Measurements from ENCODE around the gene GALNT18. TPM values are rescaled to one million over a fixed set of nuclear protein-coding genes. Genes with fewer than 3 reads are reported as not detected.

GALNT18 gene
- polyA plus RNA-seq, 6 donors from 2014 or later, result not detected

GRCh38 chr11:11384829-11385228 lies 237.0 kb downstream of the GALNT18 start:
- Mint-ChIP-seq H3K27ac (no peak overlapping the region), H3K27me3 (peaks cover 5 to 19% (median 13%) of the 10 kb centered on the region in 3 donors), H3K4me3 (no peak overlapping the region), H3K9me3 (peaks cover 0 to 4% (median 0%) of the 10 kb centered on the region in 7 donors), H3K4me1 (no peaks in the 10 kb centered on the region), H3K36me3 (no peaks in the 10 kb centered on the region)
- ATAC-seq (ENCODE audit: low read depth in 2 of 2), result no peak
- no peak for DNase-seq

- Mint-ChIP-seq H3K27me3 (peaks cover 0 to 17% (median 8%) of the 10 kb centered on the region in 3 donors), H3K27ac (no peak overlapping the region), H3K4me3 (peak overlapping the region in 1 of 8 donors; percentile 38), H3K9me3 (peaks cover 0 to 4% (median 0%) of the 10 kb centered on the region in 7 donors), H3K4me1 (no peaks in the 10 kb centered on the region), H3K36me3 (no peaks in the 10 kb centered on the region)
- ATAC-seq (ENCODE audit: low read depth in 2 of 2) (no peak), DNase-seq (no peak)
These were observed 237.8 kb downstream of the GALNT18 start for GRCh38 chr11:11383995-11384394.

GRCh38 chr11:11382858-11383532 lies 238.8 kb downstream of the GALNT18 start:
- Mint-ChIP-seq H3K27ac (no peak overlapping the region), H3K9me3 (peaks cover 0 to 4% (median 0%) of the 10 kb centered on the region in 7 donors), H3K4me3 (no peak overlapping the region), H3K27me3 (peaks cover 0 to 8% (median 4%) of the 10 kb centered on the region in 3 donors), H3K36me3 (no peaks in the 10 kb centered on the region), H3K4me1 (no peaks in the 10 kb centered on the region)
- DNase-seq, result no peak
- no peak for ATAC-seq (ENCODE audit: low read depth in 2 of 2)

DNA sequence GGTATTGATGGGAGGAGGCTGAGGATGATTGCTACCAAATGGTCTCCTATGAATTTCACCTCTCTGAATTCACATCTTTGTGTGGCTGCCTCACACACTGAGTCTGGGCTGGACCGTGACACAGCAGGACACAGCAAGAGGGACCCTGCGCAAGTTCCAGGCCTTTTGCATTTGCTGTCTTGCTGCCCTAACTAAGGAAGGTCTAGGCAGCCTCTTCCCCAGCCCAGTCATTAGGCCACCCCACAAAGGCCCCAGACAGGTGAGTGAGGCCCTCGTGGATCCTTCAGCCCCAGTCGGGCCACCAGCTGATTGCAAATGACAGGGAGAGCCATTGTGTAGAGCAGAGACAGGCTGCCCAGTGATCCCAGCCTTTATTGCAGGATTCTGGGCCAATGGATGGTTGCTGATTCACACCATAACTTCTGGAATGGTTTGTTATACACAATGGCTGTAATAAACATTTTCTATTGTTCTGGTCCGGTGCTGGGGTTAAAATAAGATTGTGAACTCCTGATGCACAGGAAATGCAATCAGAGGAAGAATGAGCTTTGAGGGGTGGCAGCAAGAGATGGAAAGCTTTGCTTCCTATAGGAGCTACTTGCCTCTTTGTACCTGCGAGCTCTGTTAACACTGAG lies 240.2 kb downstream of the GALNT18 start:
- Mint-ChIP-seq H3K27me3 (peaks cover 0 to 4% (median 0%) of the 10 kb centered on the region in 3 donors), H3K36me3 (no peaks in the 10 kb centered on the region), H3K4me3 (no peak overlapping the region), H3K9me3 (peaks cover 0 to 4% (median 0%) of the 10 kb centered on the region in 7 donors), H3K4me1 (no peaks in the 10 kb centered on the region), H3K27ac (no peak overlapping the region)
- ATAC-seq (ENCODE audit: low read depth in 2 of 2), result no peak
- no peak for DNase-seq

DNA sequence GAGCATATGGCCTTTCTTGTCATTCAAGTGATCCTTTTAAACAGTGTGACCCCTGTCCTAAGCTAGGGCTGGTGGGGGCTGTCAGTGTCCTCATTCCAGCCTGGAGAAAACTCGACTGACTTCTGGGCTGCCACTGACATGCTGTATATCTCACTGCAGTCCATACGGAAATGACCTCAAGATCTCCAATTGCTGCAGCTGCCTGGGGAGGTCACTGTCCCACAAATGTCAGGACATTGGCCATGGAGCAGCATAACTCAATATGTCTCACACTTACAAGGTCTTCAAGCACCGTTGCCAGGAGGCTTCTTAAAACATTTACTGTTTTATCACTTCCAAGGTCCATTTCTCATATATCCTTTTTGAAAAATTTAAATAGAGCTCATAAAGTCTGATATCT lies 240.9 kb downstream of the GALNT18 start:
- Mint-ChIP-seq H3K27me3 (peaks cover 0 to 4% (median 0%) of the 10 kb centered on the region in 3 donors), H3K4me3 (no peak overlapping the region), H3K4me1 (no peaks in the 10 kb centered on the region), H3K36me3 (no peaks in the 10 kb centered on the region), H3K27ac (no peak overlapping the region), H3K9me3 (peaks cover 0 to 4% (median 0%) of the 10 kb centered on the region in 7 donors)
- DNase-seq (no peak), ATAC-seq (ENCODE audit: low read depth in 2 of 2) (no peak)

- H3K27me3 Mint-ChIP-seq, result peaks cover 0 to 4% (median 0%) of the 10 kb centered on the region in 3 donors
- ATAC-seq (ENCODE audit: low read depth in 2 of 2) (no peak), DNase-seq (no peak)
- H3K9me3 Mint-ChIP-seq, result peaks cover 0 to 4% (median 0%) of the 10 kb centered on the region in 7 donors
- H3K4me1 Mint-ChIP-seq, result no peaks in the 10 kb centered on the region
- H3K36me3 Mint-ChIP-seq, result no peaks in the 10 kb centered on the region
- no peak overlapping the region for H3K4me3 Mint-ChIP-seq
- no peak overlapping the region for H3K27ac Mint-ChIP-seq
These were observed 241.5 kb downstream of the GALNT18 start for GRCh38 chr11:11380340-11380739.

DNA sequence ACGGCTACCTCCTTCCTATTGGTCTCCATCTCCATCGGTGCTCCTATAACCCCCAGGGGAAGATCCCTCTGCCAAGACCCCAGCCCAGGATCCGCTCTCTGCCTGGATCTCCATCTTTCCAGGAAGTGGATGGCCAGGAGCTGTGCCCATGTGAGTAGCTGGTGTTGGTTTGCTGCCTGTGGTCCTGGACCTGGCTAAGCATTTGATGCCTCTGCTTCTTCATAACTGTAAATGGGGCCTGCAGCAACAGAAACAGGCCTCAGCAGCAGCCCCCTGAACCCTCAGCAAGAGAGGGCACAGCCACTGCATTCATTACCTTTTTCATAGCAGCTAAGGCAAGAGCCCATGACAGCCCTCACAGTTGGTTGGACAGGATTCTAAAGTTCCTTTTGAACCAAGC lies 242.1 kb downstream of the GALNT18 start:
- H3K4me1 Mint-ChIP-seq, result no peaks in the 10 kb centered on the region

DNA sequence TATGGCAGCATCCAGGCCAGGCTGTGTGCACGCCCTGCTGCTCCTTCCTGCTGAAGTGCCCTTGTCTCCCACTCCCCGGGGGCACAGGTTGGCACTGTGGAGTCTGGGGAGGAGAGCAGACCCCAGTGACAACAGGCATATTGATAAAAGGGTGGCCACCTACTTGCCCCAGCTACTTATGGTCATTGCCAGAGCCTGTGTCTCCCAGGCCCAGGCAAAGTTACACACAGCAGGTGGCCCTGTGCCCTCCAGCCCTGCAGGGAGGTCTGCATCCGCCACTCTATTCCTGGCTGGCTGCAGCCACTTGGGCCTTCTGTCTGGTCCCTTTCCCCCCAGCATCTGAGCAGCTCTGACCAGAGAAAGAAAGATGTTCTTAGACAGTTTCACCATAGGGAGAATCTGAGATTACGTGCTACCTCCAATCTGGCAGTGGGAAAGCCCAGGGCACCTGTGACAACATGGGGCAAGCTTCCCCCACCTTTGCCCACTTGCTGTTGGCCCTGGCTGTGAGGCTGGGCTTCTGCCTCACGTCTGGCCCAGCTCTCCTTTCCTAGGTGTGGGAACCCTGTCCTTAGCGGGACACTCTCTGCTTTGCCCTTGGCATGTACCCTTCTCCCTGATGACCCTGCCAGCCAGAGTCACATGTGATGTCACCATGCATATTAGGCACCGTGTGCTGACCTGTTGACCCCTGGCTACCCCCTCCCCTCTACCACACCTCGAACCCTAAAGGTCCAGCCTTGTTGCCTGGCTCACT lies 243.4 kb downstream of the GALNT18 start:
- Mint-ChIP-seq H3K36me3 (no peaks in the 10 kb centered on the region), H3K27ac (no peak overlapping the region), H3K9me3 (peaks cover 0 to 4% (median 0%) of the 10 kb centered on the region in 7 donors), H3K4me3 (no peak overlapping the region), H3K4me1 (no peaks in the 10 kb centered on the region), H3K27me3 (peaks cover 0 to 6% (median 5%) of the 10 kb centered on the region in 3 donors)
- DNase-seq, result no peak
- ATAC-seq (ENCODE audit: low read depth in 2 of 2), result no peak

More for the DNA sequence above, 242.1 kb downstream of the GALNT18 start:
- peaks cover 0 to 4% (median 0%) of the 10 kb centered on the region in 3 donors for H3K27me3 Mint-ChIP-seq
- no peak overlapping the region for H3K4me3 Mint-ChIP-seq
- H3K27ac Mint-ChIP-seq, result peak overlapping the region in 1 of 6 donors; percentile 33
- no peaks in the 10 kb centered on the region for H3K36me3 Mint-ChIP-seq
- H3K9me3 Mint-ChIP-seq, result peaks cover 0 to 4% (median 0%) of the 10 kb centered on the region in 7 donors
- no peak for DNase-seq
- ATAC-seq (ENCODE audit: low read depth in 2 of 2), result no peak

DNA sequence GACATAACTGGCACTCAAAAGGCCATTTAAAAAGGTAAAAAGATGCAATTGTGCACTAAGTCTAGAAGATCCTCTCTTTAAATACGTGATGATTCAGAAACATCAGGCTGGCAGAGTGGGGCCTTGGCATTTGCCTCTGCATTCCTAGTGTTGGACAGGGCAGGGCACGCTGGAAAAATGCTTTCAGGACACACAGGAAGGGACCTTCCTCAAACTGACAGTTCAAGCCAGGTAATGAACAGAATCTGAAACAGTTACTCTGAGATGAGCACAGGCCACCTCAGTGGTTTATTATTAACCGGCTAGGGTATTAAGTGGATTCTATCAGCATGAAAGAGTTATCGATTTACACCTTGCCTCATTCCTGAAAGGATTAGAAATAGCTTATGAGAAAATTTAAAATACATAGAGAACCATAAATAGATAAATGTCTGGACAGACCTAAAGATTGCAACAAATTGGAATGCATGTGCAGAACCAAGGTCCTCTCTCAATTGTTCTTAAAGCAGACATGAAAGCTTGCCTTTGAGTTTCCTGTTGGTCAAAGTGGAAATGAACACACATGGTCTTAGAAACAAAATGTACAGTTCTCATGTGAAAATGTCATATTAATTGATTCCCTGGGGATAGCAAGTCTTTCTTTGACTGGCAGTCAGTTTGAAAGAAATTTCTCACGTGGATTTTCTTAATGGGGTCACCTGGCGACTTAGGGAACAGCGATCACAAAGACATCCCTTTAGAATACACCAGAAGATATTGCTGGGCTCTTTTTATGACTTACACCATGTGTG lies 247.3 kb downstream of the GALNT18 start:
- Mint-ChIP-seq H3K36me3 (no peaks in the 10 kb centered on the region), H3K27me3 (peaks cover 0 to 23% (median 20%) of the 10 kb centered on the region in 3 donors), H3K27ac (no peak overlapping the region), H3K4me1 (no peaks in the 10 kb centered on the region), H3K4me3 (no peak overlapping the region), H3K9me3 (no peaks in the 10 kb centered on the region)
- no peak for ATAC-seq (ENCODE audit: low read depth in 2 of 2)
- DNase-seq, result no peak

- Mint-ChIP-seq H3K4me3 (no peak overlapping the region), H3K27me3 (peaks cover 4 to 26% (median 21%) of the 10 kb centered on the region in 3 donors), H3K4me1 (no peaks in the 10 kb centered on the region), H3K9me3 (peaks cover 0 to 4% (median 0%) of the 10 kb centered on the region in 7 donors), H3K36me3 (no peaks in the 10 kb centered on the region), H3K27ac (no peak overlapping the region)
- DNase-seq (no peak), ATAC-seq (ENCODE audit: low read depth in 2 of 2) (no peak)
These were observed 247.9 kb downstream of the GALNT18 start for GRCh38 chr11:11373934-11374333.

- H3K36me3 Mint-ChIP-seq, result no peaks in the 10 kb centered on the region
- H3K9me3 Mint-ChIP-seq, result peaks cover 0 to 15% (median 5%) of the 10 kb centered on the region in 7 donors
- no peak overlapping the region for H3K4me3 Mint-ChIP-seq
- DNase-seq (no peak), ATAC-seq (ENCODE audit: low read depth in 2 of 2) (no peak)
- H3K4me1 Mint-ChIP-seq, result no peaks in the 10 kb centered on the region
- peaks cover 4 to 27% (median 19%) of the 10 kb centered on the region in 3 donors for H3K27me3 Mint-ChIP-seq
- H3K27ac Mint-ChIP-seq, result no peak overlapping the region
These were observed 249.3 kb downstream of the GALNT18 start for GRCh38 chr11:11372461-11372860.

- peak overlapping the region in 1 of 6 donors; percentile 69 for H3K27ac Mint-ChIP-seq
- H3K9me3 Mint-ChIP-seq, result peaks cover 0 to 20% (median 5%) of the 10 kb centered on the region in 7 donors
- no peak for DNase-seq
- peaks cover 4 to 27% (median 19%) of the 10 kb centered on the region in 3 donors for H3K27me3 Mint-ChIP-seq
- ATAC-seq (ENCODE audit: low read depth in 2 of 2), result no peak
- no peak overlapping the region for H3K4me3 Mint-ChIP-seq
- no peaks in the 10 kb centered on the region for H3K4me1 Mint-ChIP-seq
- no peaks in the 10 kb centered on the region for H3K36me3 Mint-ChIP-seq
These were observed 250.9 kb downstream of the GALNT18 start for GRCh38 chr11:11370962-11371303.

All from naive B cell (primary cell).